ENCODE results near the gene HHAT. TPM values are rescaled to one million over a fixed set of nuclear protein-coding genes. Genes with fewer than 3 reads are reported as not detected.
A peak's percentile ranks its signal among the peaks of the same experiment; 100 is the strongest.

Gene HHAT
- total RNA-seq, 1 experiment from 2014 or later: 4.6 TPM

GRCh38 chr1:210291081-210291764 lies 37.5 kb upstream of the HHAT start:
- POLR2A ChIA-PET: interaction anchor here (1.7 kb wide), 1 partner anchor 11 kb away, joined by 4 read pairs; no protein-coding TSS in a partner anchor
- DNase-seq (ENCODE audit: unreplicated experiment): no peak
- Mint-ChIP-seq H3K4me3 (ENCODE audit: unreplicated experiment) (no peak overlapping the region), H3K27ac (ENCODE audit: low read depth, unreplicated experiment) (no peak overlapping the region), H3K4me1 (ENCODE audit: insufficient read depth, unreplicated experiment) (peaks cover 5% of the 10 kb centered on the region), H3K9me3 (ENCODE audit: unreplicated experiment) (no peaks in the 10 kb centered on the region), H3K36me3 (ENCODE audit: insufficient read depth, unreplicated experiment) (no peaks in the 10 kb centered on the region), H3K27me3 (ENCODE audit: insufficient read depth, unreplicated experiment) (peaks cover 35% of the 10 kb centered on the region)
- no TSS peak for BruUV-seq (replicated peaks)
- CTCF ChIA-PET: interaction anchor here (0.7 to 2.6 kb wide), 21 partner anchors 8 to 206 kb away, joined by 3 to 12 read pairs (median 5); no protein-coding TSS in a partner anchor
- intact Hi-C loops (cut with micrococcal nuclease): no loop called here
- TF ChIP-seq, protein P1, sequence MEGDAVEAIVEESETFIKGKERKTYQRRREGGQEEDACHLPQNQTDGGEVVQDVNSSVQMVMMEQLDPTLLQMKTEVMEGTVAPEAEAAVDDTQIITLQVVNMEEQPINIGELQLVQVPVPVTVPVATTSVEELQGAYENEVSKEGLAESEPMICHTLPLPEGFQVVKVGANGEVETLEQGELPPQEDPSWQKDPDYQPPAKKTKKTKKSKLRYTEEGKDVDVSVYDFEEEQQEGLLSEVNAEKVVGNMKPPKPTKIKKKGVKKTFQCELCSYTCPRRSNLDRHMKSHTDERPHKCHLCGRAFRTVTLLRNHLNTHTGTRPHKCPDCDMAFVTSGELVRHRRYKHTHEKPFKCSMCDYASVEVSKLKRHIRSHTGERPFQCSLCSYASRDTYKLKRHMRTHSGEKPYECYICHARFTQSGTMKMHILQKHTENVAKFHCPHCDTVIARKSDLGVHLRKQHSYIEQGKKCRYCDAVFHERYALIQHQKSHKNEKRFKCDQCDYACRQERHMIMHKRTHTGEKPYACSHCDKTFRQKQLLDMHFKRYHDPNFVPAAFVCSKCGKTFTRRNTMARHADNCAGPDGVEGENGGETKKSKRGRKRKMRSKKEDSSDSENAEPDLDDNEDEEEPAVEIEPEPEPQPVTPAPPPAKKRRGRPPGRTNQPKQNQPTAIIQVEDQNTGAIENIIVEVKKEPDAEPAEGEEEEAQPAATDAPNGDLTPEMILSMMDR (IDR thresholded peaks at IDR 0.05; ENCODE audit: unreplicated experiment): no peak

DNA sequence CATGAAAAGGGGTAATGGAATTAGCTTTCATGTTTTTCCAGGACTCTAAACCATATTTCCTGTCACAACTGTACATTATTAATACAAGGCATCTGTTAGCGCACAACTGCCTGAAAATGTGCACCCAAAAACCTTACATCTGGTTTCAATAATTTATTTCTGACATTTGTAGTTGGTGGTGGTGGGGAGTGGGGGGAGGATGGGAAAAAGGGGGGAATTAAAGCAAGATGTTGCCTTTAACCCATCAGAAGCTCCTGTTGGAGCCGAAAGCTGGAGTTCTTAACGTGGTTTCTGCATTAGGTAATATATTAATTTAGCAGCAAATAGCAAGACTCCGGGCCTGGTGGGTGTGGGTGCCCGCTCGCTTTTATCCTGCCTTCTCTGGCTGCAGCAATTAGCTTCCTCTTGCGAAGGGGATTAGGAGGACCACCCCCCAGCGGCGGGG lies 36.9 kb upstream of the HHAT start:
- peak overlapping the region; percentile 63 for H3K4me3 Mint-ChIP-seq (ENCODE audit: unreplicated experiment)
- no peak for DNase-seq (ENCODE audit: unreplicated experiment)
- H3K27ac Mint-ChIP-seq (ENCODE audit: low read depth, unreplicated experiment): no peak overlapping the region
- ChIA-PET POLR2A (interaction anchor here (1.7 kb wide), 1 partner anchor 12 kb away, joined by 4 read pairs; no protein-coding TSS in a partner anchor), CTCF (interaction anchor here (0.6 to 2.6 kb wide), 26 partner anchors 8 to 206 kb away, joined by 3 to 12 read pairs (median 4); no protein-coding TSS in a partner anchor)
- peaks cover 41% of the 10 kb centered on the region for H3K27me3 Mint-ChIP-seq (ENCODE audit: insufficient read depth, unreplicated experiment)
- no peaks in the 10 kb centered on the region for H3K36me3 Mint-ChIP-seq (ENCODE audit: insufficient read depth, unreplicated experiment)
- intact Hi-C loops (cut with micrococcal nuclease): no loop called here
- no peaks in the 10 kb centered on the region for H3K9me3 Mint-ChIP-seq (ENCODE audit: unreplicated experiment)
- H3K4me1 Mint-ChIP-seq (ENCODE audit: insufficient read depth, unreplicated experiment): peaks cover 5% of the 10 kb centered on the region
- TF ChIP-seq, protein P1 (IDR thresholded peaks at IDR 0.05; ENCODE audit: unreplicated experiment): no peak
- BruUV-seq (replicated peaks): no TSS peak

- DNase-seq (ENCODE audit: unreplicated experiment): peak; percentile 62
- TF ChIP-seq, protein P1 (IDR thresholded peaks at IDR 0.05; ENCODE audit: unreplicated experiment): peak; percentile 36
- intact Hi-C loops (cut with micrococcal nuclease): no loop called here
- H3K27ac Mint-ChIP-seq (ENCODE audit: low read depth, unreplicated experiment): peak overlapping the region; percentile 26
- H3K9me3 Mint-ChIP-seq (ENCODE audit: unreplicated experiment): no peaks in the 10 kb centered on the region
- peak overlapping the region; percentile 63 for H3K4me3 Mint-ChIP-seq (ENCODE audit: unreplicated experiment)
- CTCF ChIA-PET: interaction anchor here (0.6 to 2.6 kb wide), 35 partner anchors 7 to 432 kb away, joined by 3 to 12 read pairs (median 4); no protein-coding TSS in a partner anchor
- peaks cover 5% of the 10 kb centered on the region for H3K4me1 Mint-ChIP-seq (ENCODE audit: insufficient read depth, unreplicated experiment)
- H3K36me3 Mint-ChIP-seq (ENCODE audit: insufficient read depth, unreplicated experiment): no peaks in the 10 kb centered on the region
- POLR2A ChIA-PET: interaction anchor here (0.5 to 1.7 kb wide), 4 partner anchors 8 to 99 kb away, joined by 3 to 4 read pairs (median 3); no protein-coding TSS in a partner anchor
- H3K27me3 Mint-ChIP-seq (ENCODE audit: insufficient read depth, unreplicated experiment): peaks cover 45% of the 10 kb centered on the region
- no TSS peak for BruUV-seq (replicated peaks)
Observed at GRCh38 chr1:210292231-210292871, 36.4 kb upstream of the HHAT start.

DNA sequence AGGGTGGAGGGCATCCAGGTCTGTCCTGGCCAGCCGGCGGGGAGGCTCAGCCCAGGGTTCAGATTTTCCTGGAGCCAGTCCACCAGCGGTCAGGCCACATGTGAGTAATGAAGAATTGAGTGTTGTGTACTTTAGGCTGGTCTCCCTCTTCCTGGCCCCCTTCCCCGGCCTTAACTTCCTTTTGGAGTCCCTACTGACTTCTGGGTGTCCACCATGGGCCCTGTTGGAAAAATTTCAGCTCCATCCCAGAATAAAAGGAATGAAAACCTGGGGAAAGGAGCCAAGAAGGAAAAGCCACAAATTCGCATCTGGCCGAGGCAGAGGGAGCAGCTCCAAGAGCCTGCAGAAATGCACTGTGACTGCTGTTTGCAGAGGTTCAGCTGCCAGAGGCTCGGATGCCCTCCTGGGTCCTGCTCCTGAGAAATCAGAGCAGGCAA lies 35.5 kb upstream of the HHAT start:
- Mint-ChIP-seq H3K36me3 (ENCODE audit: insufficient read depth, unreplicated experiment) (no peaks in the 10 kb centered on the region), H3K9me3 (ENCODE audit: unreplicated experiment) (no peaks in the 10 kb centered on the region), H3K27ac (ENCODE audit: low read depth, unreplicated experiment) (no peak overlapping the region), H3K27me3 (ENCODE audit: insufficient read depth, unreplicated experiment) (peaks cover 45% of the 10 kb centered on the region), H3K4me3 (ENCODE audit: unreplicated experiment) (peak overlapping the region; percentile 63), H3K4me1 (ENCODE audit: insufficient read depth, unreplicated experiment) (peaks cover 5% of the 10 kb centered on the region)
- BruUV-seq (replicated peaks): no TSS peak
- POLR2A ChIA-PET: interaction anchor here (0.9 to 1.7 kb wide), 2 partner anchors 10 to 13 kb away, joined by 3 to 4 read pairs; no protein-coding TSS in a partner anchor
- intact Hi-C loops (cut with micrococcal nuclease): no loop called here
- CTCF ChIA-PET: interaction anchor here (0.6 to 2.6 kb wide), 20 partner anchors 10 to 433 kb away, joined by 3 to 12 read pairs (median 5); no protein-coding TSS in a partner anchor
- TF ChIP-seq, protein P1 (IDR thresholded peaks at IDR 0.05; ENCODE audit: unreplicated experiment): no peak
- DNase-seq (ENCODE audit: unreplicated experiment): no peak
